ENCODE results near the gene RAB11A.
"Not testable (repeated sequence)": the region's sequence is repeated elsewhere in the genome, so short reads cannot be mapped to it uniquely, and the experiment has no call there.

RAB11A gene

DNA sequence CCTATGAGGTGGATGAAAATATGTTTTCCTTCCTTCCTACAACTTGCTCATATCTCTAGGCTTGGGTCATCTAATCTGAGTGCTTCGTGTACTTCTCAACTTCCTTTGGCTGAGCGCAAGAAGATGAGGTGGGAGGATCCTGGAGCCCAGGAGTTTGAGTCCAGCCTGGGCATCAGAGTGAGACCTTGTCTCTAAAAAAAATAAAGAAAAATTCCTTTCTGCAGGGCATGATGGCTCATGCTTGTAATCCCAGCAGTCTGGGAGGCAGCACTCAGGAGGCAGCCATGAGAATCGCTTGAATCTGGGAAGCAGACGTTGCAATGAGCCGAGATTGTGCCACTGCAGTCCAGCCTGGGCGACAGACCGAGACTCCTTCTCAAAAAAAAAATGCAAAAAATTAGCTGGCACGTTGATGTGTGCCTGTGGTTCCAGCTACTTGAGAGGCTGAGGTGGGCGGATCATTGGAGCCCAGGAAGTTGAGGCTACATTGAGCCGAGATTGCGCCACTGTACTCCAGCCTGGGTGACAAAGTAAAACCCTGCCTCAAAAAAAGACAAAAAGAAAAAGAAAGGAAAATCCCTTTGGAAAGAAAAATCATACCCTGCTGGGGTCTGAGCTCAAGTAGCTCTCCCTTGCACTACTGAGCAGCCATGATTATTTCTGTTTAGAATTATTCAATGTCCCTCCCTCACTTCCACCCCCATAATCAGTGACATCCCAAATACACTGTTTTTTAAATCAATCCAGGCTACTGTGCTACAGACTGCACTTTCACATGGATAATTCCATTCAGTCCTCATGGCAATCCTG is 28.0 kb upstream of the RAB11A start:
- no peak for DNase-seq

GRCh38 chr15:65845826-65846519 is 23.3 kb upstream of the RAB11A start:
- no peak for DNase-seq

- DNase-seq: no peak
Measured at GRCh38 chr15:65847989-65848388, 21.3 kb upstream of the RAB11A start.

DNA sequence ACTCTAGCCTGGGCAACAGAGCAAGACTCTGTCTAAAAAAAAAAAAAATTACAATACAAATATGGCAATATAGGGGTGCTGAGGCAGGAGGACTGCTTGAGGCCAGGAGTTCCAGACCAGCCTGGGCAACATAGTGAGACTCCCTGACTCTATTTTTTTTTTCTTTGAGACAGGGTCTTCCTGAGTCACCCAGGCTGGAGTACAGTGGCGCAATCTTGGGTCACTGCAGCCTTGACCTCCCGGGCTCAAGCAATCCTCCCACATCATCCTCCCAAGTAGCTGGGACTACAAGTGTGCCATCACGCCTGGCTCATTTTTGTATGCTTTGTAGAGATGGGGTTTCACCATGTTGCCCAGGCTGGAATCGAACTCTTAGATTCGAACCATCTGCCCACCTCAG is 17.3 kb upstream of the RAB11A start:
- no peak for DNase-seq

GRCh38 chr15:65856821-65857455 is 12.4 kb upstream of the RAB11A start:
- DNase-seq: peak in 10 of 58 donors; percentile 4 to 42 (median 15)

DNA sequence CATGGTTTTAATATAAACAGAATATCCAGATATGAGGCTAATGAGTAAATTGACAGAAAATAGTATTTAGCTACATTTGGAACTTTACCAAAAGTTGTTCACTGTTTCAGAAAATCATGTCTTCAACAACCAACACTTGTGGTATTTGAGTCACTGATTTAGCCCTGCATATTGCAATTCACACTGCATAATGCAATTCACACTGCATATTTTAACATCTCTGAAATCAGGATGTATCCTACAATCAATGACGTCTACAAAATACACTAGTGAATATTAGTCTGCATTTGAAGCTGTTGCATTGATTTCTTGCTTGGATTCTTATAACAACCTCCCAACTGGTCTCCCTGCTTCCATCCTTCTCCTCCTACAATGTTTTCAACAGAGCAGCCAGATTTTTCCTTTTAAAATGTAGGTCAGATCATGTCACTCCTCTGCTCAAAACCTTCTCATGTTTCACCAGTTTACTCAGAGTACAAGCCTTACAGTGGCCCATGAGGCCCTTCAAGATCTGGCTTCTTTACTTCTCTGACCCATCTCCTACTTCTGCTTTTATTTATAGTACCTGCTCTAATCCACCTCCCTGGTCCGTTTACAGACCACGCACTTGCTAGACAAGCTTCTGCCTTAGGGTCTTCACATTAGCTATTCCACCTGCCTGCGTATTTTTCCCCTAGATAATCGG is 11.4 kb upstream of the RAB11A start:
- DNase-seq: peak in 1 of 58 donors; percentile 2

GRCh38 chr15:65862682-65863081 is 6.6 kb upstream of the RAB11A start:
- no peak for DNase-seq

GRCh38 chr15:65863106-65863505 is 6.2 kb upstream of the RAB11A start:
- no peak for DNase-seq

DNA sequence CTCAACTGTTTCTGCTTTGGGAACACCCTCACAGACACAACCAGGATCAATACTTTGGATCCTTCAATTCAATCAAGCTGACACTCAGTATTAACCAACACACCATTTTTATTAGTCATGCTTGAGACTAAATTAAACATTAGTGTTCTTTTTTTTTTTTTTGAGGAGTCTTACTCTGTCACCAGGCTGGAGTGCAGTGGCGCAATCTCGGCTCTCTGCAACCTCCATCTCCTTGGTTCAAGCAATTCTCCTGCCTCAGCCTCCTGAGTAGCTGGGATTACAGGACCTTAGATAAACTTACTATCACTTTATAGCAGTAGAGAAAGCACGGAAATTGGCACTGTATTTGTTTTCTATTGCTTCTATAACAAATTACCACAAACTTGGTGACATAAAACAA is 2.0 kb upstream of the RAB11A start:
- no peak for DNase-seq

- not testable (repeated sequence) for DNase-seq
Measured at GRCh38 chr15:65867933-65868332, 1.4 kb upstream of the RAB11A start.

DNA sequence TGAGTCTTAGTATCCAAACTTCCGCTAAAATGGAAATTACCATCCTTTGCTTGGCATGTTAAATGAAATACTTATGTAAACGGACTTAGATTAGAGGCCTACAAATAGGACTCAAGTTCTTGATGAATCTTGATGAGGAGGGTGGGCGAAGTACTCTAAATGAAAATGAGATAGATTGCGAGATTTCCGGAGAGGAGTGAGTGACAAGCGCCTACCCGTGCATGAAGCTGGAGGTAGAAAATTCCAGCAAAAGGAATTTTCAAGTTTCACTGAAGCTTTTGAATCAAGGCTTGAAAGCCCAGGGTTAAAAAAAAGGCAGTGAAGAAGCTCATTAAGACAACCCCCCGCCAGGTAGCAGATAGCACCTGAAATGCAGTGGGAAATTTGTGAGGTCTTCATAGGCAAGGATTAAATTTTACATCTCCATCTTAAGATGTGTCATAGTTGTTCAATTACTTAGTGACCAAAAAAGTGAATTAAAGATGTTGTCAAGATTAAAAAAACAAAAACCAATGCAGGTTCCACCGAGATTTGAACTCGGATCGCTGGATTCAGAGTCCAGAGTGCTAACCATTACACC is 655 bp upstream of the RAB11A start:
- DNase-seq: peak in 2 of 58 donors; percentile 25 to 30

DNA sequence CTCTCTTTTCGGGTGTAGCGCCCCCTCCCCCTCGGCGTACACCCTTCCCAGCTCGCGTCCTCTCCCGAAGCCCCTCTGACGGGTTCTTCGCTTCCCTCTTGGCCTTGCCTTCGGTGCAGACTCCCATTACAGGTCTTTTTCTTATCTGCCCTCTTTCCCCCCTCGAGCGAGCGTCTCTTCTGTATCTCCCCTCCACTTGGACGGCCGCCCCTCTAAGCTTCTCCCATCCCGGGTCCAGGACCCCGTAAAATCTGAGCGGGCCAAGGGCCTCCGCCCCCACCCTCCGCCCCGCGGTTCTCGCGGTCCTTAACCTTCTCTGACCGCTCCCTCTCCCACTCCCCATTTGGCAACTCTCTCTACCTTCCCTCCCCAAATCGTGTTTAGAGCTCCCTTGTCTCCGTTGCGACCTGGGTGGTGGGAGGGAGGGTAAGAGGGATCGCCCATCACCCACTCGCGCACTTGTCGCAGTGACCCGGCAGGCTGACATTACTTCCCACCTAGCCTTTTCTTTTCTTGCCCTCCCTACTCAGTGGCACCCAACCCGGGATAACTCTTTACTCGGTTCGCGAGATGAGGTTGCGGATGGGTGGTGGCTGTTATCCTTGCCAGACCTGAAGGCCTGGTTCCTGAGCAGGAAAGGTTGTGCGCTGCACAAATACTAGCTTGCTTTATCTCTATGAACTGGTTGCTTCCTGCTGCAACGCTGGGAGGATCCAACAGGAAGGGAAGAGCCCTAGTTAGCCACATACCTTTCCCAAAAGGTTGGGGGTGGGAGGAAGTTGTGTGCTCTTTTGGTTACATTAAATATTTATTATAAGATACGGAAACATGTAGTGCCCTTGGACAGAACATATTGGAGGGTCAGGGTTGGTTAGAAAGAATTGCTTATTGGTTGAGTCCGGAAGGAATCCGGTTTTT is 922 bp downstream of the RAB11A start:
- peak in 26 of 58 donors; percentile 4 to 60 (median 26) for DNase-seq

DNA sequence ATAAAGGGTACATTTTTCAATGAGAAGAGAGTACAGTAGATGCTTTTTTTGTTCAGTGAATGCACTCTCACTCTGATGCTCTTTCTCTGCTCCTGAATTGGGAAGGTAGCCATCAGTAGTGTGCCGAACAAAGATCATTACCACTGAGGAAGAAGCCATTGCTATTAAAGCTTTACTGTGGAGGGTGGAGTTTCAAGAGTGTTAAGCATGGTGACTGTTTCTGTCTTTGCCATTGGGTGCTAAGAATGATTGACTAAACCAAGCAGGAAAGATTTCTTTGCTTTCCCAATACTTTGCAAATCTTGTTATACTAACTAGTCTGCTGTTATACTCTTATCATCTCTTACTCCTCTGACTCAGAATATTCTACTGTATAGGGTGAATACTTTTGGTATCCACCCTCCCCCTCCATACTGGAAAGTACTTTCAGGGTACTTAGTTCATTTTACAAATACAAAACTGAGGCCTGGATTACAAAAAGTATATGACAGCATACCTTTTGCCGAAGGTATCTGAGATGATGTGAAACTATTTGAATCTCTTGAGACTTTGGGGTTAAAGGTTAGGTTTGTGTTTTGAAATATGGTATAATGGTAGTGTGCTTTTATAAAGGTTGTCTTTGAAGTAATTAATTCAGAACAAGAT is 1.7 kb downstream of the RAB11A start:
- DNase-seq: peak in 2 of 58 donors; percentile 22 to 25

- not testable (repeated sequence) for DNase-seq
Measured at GRCh38 chr15:65871886-65872285, 2.6 kb downstream of the RAB11A start.

- not testable (repeated sequence) for DNase-seq
Measured at GRCh38 chr15:65872596-65872995, 3.3 kb downstream of the RAB11A start.

- DNase-seq: no peak
Measured at GRCh38 chr15:65873256-65873655, 4.0 kb downstream of the RAB11A start.

DNA sequence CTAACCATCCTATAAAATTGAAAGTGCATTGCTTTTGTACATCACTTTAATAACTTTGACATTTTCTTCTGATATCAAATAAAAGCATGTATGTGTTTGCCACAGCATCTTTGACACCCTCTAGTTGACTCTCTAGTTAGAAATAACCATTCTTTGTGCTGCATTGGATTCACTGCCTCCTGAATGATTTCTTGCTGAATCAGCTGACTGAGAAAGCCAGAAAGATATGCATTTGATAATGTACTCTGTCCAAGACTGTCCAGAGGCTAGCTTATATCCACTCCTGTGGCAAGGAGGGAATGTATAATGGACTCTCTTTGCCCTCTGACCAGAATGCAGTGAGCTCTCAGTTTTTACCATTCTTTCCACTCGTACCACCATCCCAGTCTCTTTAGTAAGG is 6.2 kb downstream of the RAB11A start:
- no peak for DNase-seq

DNA sequence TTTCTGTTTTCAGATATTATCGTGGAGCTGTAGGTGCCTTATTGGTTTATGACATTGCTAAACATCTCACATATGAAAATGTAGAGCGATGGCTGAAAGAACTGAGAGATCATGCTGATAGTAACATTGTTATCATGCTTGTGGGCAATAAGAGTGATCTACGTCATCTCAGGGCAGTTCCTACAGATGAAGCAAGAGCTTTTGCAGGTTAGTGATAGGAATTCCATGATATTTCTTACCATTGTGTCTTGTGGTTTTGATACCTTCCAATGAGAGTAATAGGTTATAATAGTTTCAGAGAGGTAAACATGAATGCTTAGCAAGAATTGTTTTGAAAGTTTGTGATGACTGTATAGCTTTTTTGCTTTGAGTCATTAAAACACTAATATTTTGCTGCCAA is 8.5 kb downstream of the RAB11A start:
- no peak for DNase-seq

DNA sequence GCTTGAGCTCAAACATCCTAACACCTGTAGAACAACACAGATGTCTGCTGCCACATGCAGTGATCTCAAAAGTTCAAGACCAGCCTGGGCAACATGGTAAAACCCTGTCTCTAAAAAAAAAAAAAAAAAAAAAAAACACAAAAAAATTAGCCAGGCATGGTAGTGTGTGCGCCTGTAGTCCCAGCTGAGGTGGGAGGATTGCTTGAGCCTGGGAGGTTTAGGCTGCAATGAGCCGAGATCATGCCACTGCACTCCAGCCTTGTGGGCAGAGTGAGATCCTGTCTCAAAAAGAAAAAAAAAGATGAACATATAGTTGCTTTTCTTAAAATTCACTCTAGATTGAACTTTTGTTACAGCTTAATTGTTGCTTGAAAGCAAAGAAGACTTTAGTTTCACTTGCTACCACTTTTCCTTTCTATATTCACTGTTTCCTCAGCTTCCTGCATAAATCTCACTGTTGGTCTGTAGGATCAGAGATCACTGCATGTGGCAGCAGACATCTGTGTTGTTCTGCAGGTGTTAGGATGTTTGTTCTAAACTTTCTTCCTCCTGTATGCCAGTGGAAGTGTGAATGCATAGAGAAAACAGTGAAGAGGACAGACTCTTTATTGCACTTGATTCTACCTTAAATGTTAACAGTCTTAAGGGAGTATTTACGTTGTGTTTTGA is 12.6 kb downstream of the RAB11A start:
- no peak for DNase-seq

Measured in anterior cingulate cortex (tissue), 58 donors.